Cardiac septum (tissue), 1 donor: Measurements from ENCODE around the gene PLGLB1. TPM values are rescaled to one million over a fixed set of nuclear protein-coding genes. Genes with fewer than 3 reads are reported as not detected.

Experiments
- total RNA-seq: library from RNA; stranded (reverse); fragmentation: NEBNext Ultra II Directional; extraction: Animal tissue kit (Norgen Biotek cat#: 25700); gene quantifications from one replicate; pipeline ENCODE4 v1.2.1, GENCODE V29; 2021
- donor health status: DM: no; HTN: no; CAD: no.

The PLGLB1 gene
- total RNA-seq, 1 donor from 2014 or later, result 3.2 TPM

Other genes with a start within 250 kb of the PLGLB1 start
- gene CD8A, start 230.9 kb downstream of the PLGLB1 start, total RNA-seq, result 0.62 TPM
- 0.62 TPM for gene CD8B, start 160.0 kb downstream of the PLGLB1 start, total RNA-seq
- 0.22 TPM for gene RGPD1, start 79.7 kb downstream of the PLGLB1 start, total RNA-seq